OCI-M1 (cell line): ENCODE results near the gene CENPA.
A peak's percentile ranks its signal among the peaks of the same experiment; 100 is the strongest.
"Not testable (repeated sequence)": the region's sequence is repeated elsewhere in the genome, so short reads cannot be mapped to it uniquely, and the experiment has no call there.

Experiments
- DNase-seq: peaks from one replicate; lab custom pipeline; 2025; lab: John Stamatoyannopoulos, UW

Gene CENPA

GRCh38 chr2:26792720-26793119, 6.9 kb downstream of the CENPA start:
- no peak for DNase-seq

- DNase-seq, result no peak
Observed at GRCh38 chr2:26793518-26793917, 7.7 kb downstream of the CENPA start.

- not testable (repeated sequence) for DNase-seq
Observed at GRCh38 chr2:26795135-26795534, 9.3 kb downstream of the CENPA start.

- DNase-seq, result no peak
Observed at GRCh38 chr2:26801328-26801727, 15.5 kb downstream of the CENPA start.

- no peak for DNase-seq
Observed at GRCh38 chr2:26801796-26802195, 15.9 kb downstream of the CENPA start.

GRCh38 chr2:26805241-26805676, 19.4 kb downstream of the CENPA start:
- no peak for DNase-seq

- DNase-seq, result no peak
Observed at GRCh38 chr2:26807788-26808460, 22.1 kb downstream of the CENPA start.

GRCh38 chr2:26809211-26809610, 23.4 kb downstream of the CENPA start:
- DNase-seq, result no peak

GRCh38 chr2:26809876-26810577, 24.2 kb downstream of the CENPA start:
- DNase-seq, result peak; percentile 73

GRCh38 chr2:26811261-26811660, 25.4 kb downstream of the CENPA start:
- no peak for DNase-seq

- no peak for DNase-seq
Observed at GRCh38 chr2:26811791-26812694, 26.2 kb downstream of the CENPA start.

- DNase-seq, result no peak
Observed at GRCh38 chr2:26812731-26813130, 26.9 kb downstream of the CENPA start.

GRCh38 chr2:26814072-26814765, 28.4 kb downstream of the CENPA start:
- not testable (repeated sequence) for DNase-seq

GRCh38 chr2:26816893-26817292, 31.0 kb downstream of the CENPA start:
- DNase-seq, result peak; percentile 70

- DNase-seq, result no peak
Observed at GRCh38 chr2:26818255-26818654, 32.4 kb downstream of the CENPA start.

GRCh38 chr2:26818972-26819371, 33.1 kb downstream of the CENPA start:
- DNase-seq, result no peak

GRCh38 chr2:26820932-26821331, 35.1 kb downstream of the CENPA start:
- DNase-seq, result no peak

GRCh38 chr2:26822877-26823276, 37.0 kb downstream of the CENPA start:
- DNase-seq, result peak; percentile 20

GRCh38 chr2:26838121-26838906, 52.5 kb downstream of the CENPA start:
- DNase-seq, result peak; percentile 55

GRCh38 chr2:26840937-26841610, 55.2 kb downstream of the CENPA start:
- peak; percentile 41 for DNase-seq

GRCh38 chr2:26843041-26843440, 57.2 kb downstream of the CENPA start:
- no peak for DNase-seq
